ENCODE data around the gene SEMA3E. TPM values are rescaled to one million over a fixed set of nuclear protein-coding genes. Genes with fewer than 3 reads are reported as not detected.

SEMA3E gene
- total and polyA plus RNA-seq, 2 experiments from 2014 or later = 0.32 to 0.35 TPM

- Histone ChIP-seq H3K27me3 (replicated peaks; ENCODE audit: insufficient read depth) (no peaks in the 10 kb centered on the region), H3K4me1 (ENCODE audit: insufficient read depth) (no peaks in the 10 kb centered on the region), H4K20me1 (ENCODE audit: insufficient read depth) (no peaks in the 10 kb centered on the region), H3K9me2 (ENCODE audit: insufficient read depth) (no peaks in the 10 kb centered on the region), H3K4me2 (ENCODE audit: unreplicated experiment) (no peak overlapping the region), H3F3A (ENCODE audit: insufficient read depth) (no peaks in the 10 kb centered on the region), H2AFZ (no peak overlapping the region), H3K9ac (no peak overlapping the region), H3K27ac (no peak overlapping the region), H3K4me3 (no peak overlapping the region), H3K36me3 (ENCODE audit: low read depth) (no peaks in the 10 kb centered on the region), H3K9me3 (ENCODE audit: low read depth) (no peaks in the 10 kb centered on the region), H3K79me2 (ENCODE audit: insufficient read depth) (no peaks in the 10 kb centered on the region)
- 23 to 31% methylated on average over 3 of the region's 3 CpGs for WGBS, 2 experiments (ENCODE audit: low coverage in 1 of 2, low lambda C conversion rate in 2 of 2, missing lambda C conversion rate in 2 of 2)
- in situ Hi-C loops (cut with MboI) = no loop called here
- TF ChIP-seq EZH2 (IDR thresholded peaks at IDR 0.05; ENCODE audit: insufficient read depth, poor library complexity, severe bottlenecking) = no peak
- no peak for TF ChIP-seq EZH2phosphoT487 (IDR thresholded peaks at IDR 0.05; ENCODE audit: insufficient read depth, low read depth)
- DNase-seq = no peak
Observed at GRCh38 chr7:83517035-83517700, 131.8 kb downstream of the SEMA3E start.

- Histone ChIP-seq H3K9ac (no peak overlapping the region), H3K36me3 (ENCODE audit: low read depth) (no peaks in the 10 kb centered on the region), H3K27me3 (replicated peaks; ENCODE audit: insufficient read depth) (no peaks in the 10 kb centered on the region), H3K79me2 (ENCODE audit: insufficient read depth) (no peaks in the 10 kb centered on the region), H4K20me1 (ENCODE audit: insufficient read depth) (no peaks in the 10 kb centered on the region), H3K27ac (no peak overlapping the region), H3K4me3 (no peak overlapping the region), H3F3A (ENCODE audit: insufficient read depth) (no peaks in the 10 kb centered on the region), H2AFZ (no peak overlapping the region), H3K4me2 (ENCODE audit: unreplicated experiment) (no peak overlapping the region), H3K4me1 (ENCODE audit: insufficient read depth) (no peaks in the 10 kb centered on the region), H3K9me2 (ENCODE audit: insufficient read depth) (no peaks in the 10 kb centered on the region), H3K9me3 (ENCODE audit: low read depth) (no peaks in the 10 kb centered on the region)
- DNase-seq = no peak
- no peak for TF ChIP-seq EZH2 (IDR thresholded peaks at IDR 0.05; ENCODE audit: insufficient read depth, poor library complexity, severe bottlenecking)
- no peak for TF ChIP-seq EZH2phosphoT487 (IDR thresholded peaks at IDR 0.05; ENCODE audit: insufficient read depth, low read depth)
- 49 to 52% methylated on average over 3 of the region's 3 CpGs for WGBS, 2 experiments (ENCODE audit: low coverage in 1 of 2, low lambda C conversion rate in 2 of 2, missing lambda C conversion rate in 2 of 2)
- in situ Hi-C loops (cut with MboI) = no loop called here
Observed at GRCh38 chr7:83514977-83515376, 134.0 kb downstream of the SEMA3E start.

GRCh38 chr7:83509255-83510021 lies 139.5 kb downstream of the SEMA3E start:
- no peaks in the 10 kb centered on the region for H3F3A ChIP-seq (ENCODE audit: insufficient read depth)
- no peak overlapping the region for H2AFZ ChIP-seq
- H3K9ac ChIP-seq = no peak overlapping the region
- H3K4me3 ChIP-seq = no peak overlapping the region
- in situ Hi-C loops (cut with MboI) = no loop called here
- H3K27ac ChIP-seq = no peak overlapping the region
- no peaks in the 10 kb centered on the region for H4K20me1 ChIP-seq (ENCODE audit: insufficient read depth)
- no peak for TF ChIP-seq EZH2phosphoT487 (IDR thresholded peaks at IDR 0.05; ENCODE audit: insufficient read depth, low read depth)
- no peak for TF ChIP-seq EZH2 (IDR thresholded peaks at IDR 0.05; ENCODE audit: insufficient read depth, poor library complexity, severe bottlenecking)
- H3K9me3 ChIP-seq (ENCODE audit: low read depth) = no peaks in the 10 kb centered on the region
- no peaks in the 10 kb centered on the region for H3K4me1 ChIP-seq (ENCODE audit: insufficient read depth)
- H3K79me2 ChIP-seq (ENCODE audit: insufficient read depth) = no peaks in the 10 kb centered on the region
- no peak for DNase-seq
- H3K36me3 ChIP-seq (ENCODE audit: low read depth) = no peaks in the 10 kb centered on the region
- H3K9me2 ChIP-seq (ENCODE audit: insufficient read depth) = no peaks in the 10 kb centered on the region
- no peaks in the 10 kb centered on the region for H3K27me3 ChIP-seq (replicated peaks; ENCODE audit: insufficient read depth)
- 55 to 61% methylated on average over 3 of the region's 3 CpGs for WGBS, 2 experiments (ENCODE audit: low coverage in 1 of 2, low lambda C conversion rate in 2 of 2, missing lambda C conversion rate in 2 of 2)
- no peak overlapping the region for H3K4me2 ChIP-seq (ENCODE audit: unreplicated experiment)

GRCh38 chr7:83504330-83504729 lies 144.6 kb downstream of the SEMA3E start:
- Histone ChIP-seq H3K9me3 (ENCODE audit: low read depth) (no peaks in the 10 kb centered on the region), H3K9me2 (ENCODE audit: insufficient read depth) (no peaks in the 10 kb centered on the region), H3K4me1 (ENCODE audit: insufficient read depth) (no peaks in the 10 kb centered on the region), H3K27me3 (replicated peaks; ENCODE audit: insufficient read depth) (no peaks in the 10 kb centered on the region), H4K20me1 (ENCODE audit: insufficient read depth) (no peaks in the 10 kb centered on the region), H3K79me2 (ENCODE audit: insufficient read depth) (no peaks in the 10 kb centered on the region), H3K4me2 (ENCODE audit: unreplicated experiment) (no peak overlapping the region), H3K36me3 (ENCODE audit: low read depth) (no peaks in the 10 kb centered on the region), H3K27ac (no peak overlapping the region), H3K4me3 (no peak overlapping the region), H2AFZ (no peak overlapping the region), H3K9ac (no peak overlapping the region), H3F3A (ENCODE audit: insufficient read depth) (no peaks in the 10 kb centered on the region)
- no peak for DNase-seq
- 38 to 52% methylated on average over 2 of the region's 2 CpGs for WGBS, 2 experiments (ENCODE audit: low coverage in 1 of 2, low lambda C conversion rate in 2 of 2, missing lambda C conversion rate in 2 of 2)
- TF ChIP-seq EZH2 (IDR thresholded peaks at IDR 0.05; ENCODE audit: insufficient read depth, poor library complexity, severe bottlenecking) (no peak), EZH2phosphoT487 (IDR thresholded peaks at IDR 0.05; ENCODE audit: insufficient read depth, low read depth) (no peak)
- in situ Hi-C loops (cut with MboI) = no loop called here
